HG02943 (cell line): Measurements from ENCODE around the gene JTB.
A peak's percentile ranks its signal among the peaks of the same experiment; 100 is the strongest.
"Not testable (repeated sequence)": the region's sequence is repeated elsewhere in the genome, so short reads cannot be mapped to it uniquely, and the experiment has no call there.

ENCODE experiments used
- ATAC-seq: cut with Tn5 transposase; IDR thresholded peaks from one replicate; pipeline ENCODE4 v1.9.1; 2021; ENCODE audit warnings: mild to moderate bottlenecking, low read depth, moderate library complexity; ENCODE audit not compliant: unreplicated experiment

JTB gene

GRCh38 chr1:153977250-153978240 is at the start of gene JTB:
Gene JTB, minus strand, starts transcription at chr1:153977674. Its CDS starts 422 bp downstream, at chr1:153977252.
- peak; percentile 58 for ATAC-seq

GRCh38 chr1:154019940-154020339 is 42.5 kb upstream of the JTB start:
- ATAC-seq = no peak

GRCh38 chr1:154019269-154019668 is 41.8 kb upstream of the JTB start:
- no peak for ATAC-seq

- no peak for ATAC-seq
Measured at GRCh38 chr1:154014154-154014907, 36.9 kb upstream of the JTB start.

- not testable (repeated sequence) for ATAC-seq
Measured at GRCh38 chr1:154012543-154012942, 35.1 kb upstream of the JTB start.

GRCh38 chr1:154012129-154012528 is 34.7 kb upstream of the JTB start:
- no peak for ATAC-seq

GRCh38 chr1:154006136-154006535 is 28.7 kb upstream of the JTB start:
- no peak for ATAC-seq

- no peak for ATAC-seq
Measured at GRCh38 chr1:154000420-154000819, 22.9 kb upstream of the JTB start.

GRCh38 chr1:153996882-153997281 is 19.4 kb upstream of the JTB start:
- not testable (repeated sequence) for ATAC-seq

- ATAC-seq = no peak
Measured at GRCh38 chr1:153995640-153996039, 18.2 kb upstream of the JTB start.

GRCh38 chr1:153995202-153995601 is 17.7 kb upstream of the JTB start:
- ATAC-seq = no peak

GRCh38 chr1:153991806-153992205 is 14.3 kb upstream of the JTB start:
- ATAC-seq = no peak

- no peak for ATAC-seq
Measured at GRCh38 chr1:153991151-153991630, 13.7 kb upstream of the JTB start.

GRCh38 chr1:153990468-153991150 is 13.1 kb upstream of the JTB start, which contains the start of gene RPS27:
Gene RPS27, plus strand, starts transcription at chr1:153990762. Its CDS starts 35 bp downstream, at chr1:153990797.
- ATAC-seq = peak; percentile 59

- no peak for ATAC-seq
Measured at GRCh38 chr1:153987621-153988020, 10.1 kb upstream of the JTB start.

GRCh38 chr1:153985941-153986761 is 8.7 kb upstream of the JTB start, which contains the start of gene RAB13:
Gene RAB13, minus strand, starts transcription at chr1:153986339. Its CDS starts 103 bp downstream, at chr1:153986236.
- no peak for ATAC-seq

GRCh38 chr1:153985341-153985912 is 8.0 kb upstream of the JTB start:
- no peak for ATAC-seq

GRCh38 chr1:153984123-153984894 is 6.8 kb upstream of the JTB start:
- no peak for ATAC-seq
